ENCODE results near the gene FPGS. TPM values are rescaled to one million over a fixed set of nuclear protein-coding genes. Genes with fewer than 3 reads are reported as not detected.

FPGS gene
- total and polyA plus RNA-seq, 11 donors, result 36.8 to 55.1 (median 41.5) TPM

GRCh38 chr9:127857278-127857677, 54.6 kb downstream of the FPGS start:
- Histone ChIP-seq H3K9me3 (no peaks in the 10 kb centered on the region), H3K4me3 (no peak overlapping the region), H3K27ac (peak overlapping the region; percentile 34 to 98 (median 94)), H3K36me3 (peaks cover 0 to 7% (median 4%) of the 10 kb centered on the region in 9 donors), H3K4me1 (peaks cover 29 to 89% (median 74%) of the 10 kb centered on the region in 12 donors), H3K27me3 (no peaks in the 10 kb centered on the region)
- TF ChIP-seq POLR2A (IDR thresholded peaks at IDR 0.05) (no peak), CTCF (IDR thresholded peaks at IDR 0.05) (no peak)
- DNase-seq, result no peak
- WGBS, 4 donors, result 32 to 56% (median 51%) methylated on average over 4 of the region's 4 CpGs
- no peak for ATAC-seq
- intact Hi-C loops (cut with DNase I), result loop anchor here in 2 of 10 donors (5.0 to 10.0 kb wide), 2 partner anchors 92 to 95 kb away; no protein-coding TSS in a partner anchor

- ATAC-seq, result peak; percentile 6 to 9 (median 8)
- Histone ChIP-seq H3K36me3 (no peaks in the 10 kb centered on the region), H3K4me1 (peaks cover 33 to 92% (median 82%) of the 10 kb centered on the region in 12 donors), H3K4me3 (peak overlapping the region in 1 of 12 donors; percentile 8), H3K9me3 (no peaks in the 10 kb centered on the region), H3K27me3 (no peaks in the 10 kb centered on the region), H3K27ac (peak overlapping the region; percentile 34 to 98 (median 94))
- WGBS, 4 donors, result 4 to 23% (median 8%) methylated on average over 12 of the region's 12 CpGs
- intact Hi-C loops (cut with DNase I), result loop anchor here in 2 of 10 donors (2.0 to 10.0 kb wide), 4 partner anchors 13 to 96 kb away; no protein-coding TSS in a partner anchor
- TF ChIP-seq POLR2A (IDR thresholded peaks at IDR 0.05) (no peak), CTCF (IDR thresholded peaks at IDR 0.05) (no peak)
- DNase-seq, result peak; percentile 80 to 91 (median 87)
Observed at GRCh38 chr9:127858041-127858512, 55.4 kb downstream of the FPGS start.

GRCh38 chr9:127860260-127860659, 57.6 kb downstream of the FPGS start:
- Histone ChIP-seq H3K4me1 (peaks cover 36 to 87% (median 81%) of the 10 kb centered on the region in 12 donors), H3K27ac (peak overlapping the region; percentile 34 to 98 (median 94)), H3K4me3 (no peak overlapping the region), H3K9me3 (no peaks in the 10 kb centered on the region), H3K36me3 (no peaks in the 10 kb centered on the region), H3K27me3 (no peaks in the 10 kb centered on the region)
- intact Hi-C loops (cut with DNase I), result loop anchor here in 4 of 10 donors (5.0 kb wide), 2 partner anchors 33 to 73 kb away; partner anchors contain the start of gene CDK9 (in 1 of the 4)
- no peak for TF ChIP-seq POLR2A (IDR thresholded peaks at IDR 0.05)
- peak in 1 of 12 donors; percentile 21 for TF ChIP-seq CTCF (IDR thresholded peaks at IDR 0.05)
- DNase-seq (peak in 4 of 5 donors; percentile 73 to 85 (median 74)), ATAC-seq (peak; percentile 9 to 66 (median 54))
- WGBS, 4 donors, result 5 to 22% (median 14%) methylated on average over 8 of the region's 8 CpGs

GRCh38 chr9:127860779-127861178, 58.1 kb downstream of the FPGS start:
- H3K4me3 ChIP-seq, result no peak overlapping the region
- H3K27me3 ChIP-seq, result no peaks in the 10 kb centered on the region
- H3K27ac ChIP-seq, result peak overlapping the region; percentile 34 to 98 (median 94)
- TF ChIP-seq CTCF (IDR thresholded peaks at IDR 0.05) (no peak), POLR2A (IDR thresholded peaks at IDR 0.05) (no peak)
- WGBS, 4 donors, result 88 to 93% (median 92%) methylated on average over 11 of the region's 11 CpGs
- no peaks in the 10 kb centered on the region for H3K9me3 ChIP-seq
- peaks cover 36 to 83% (median 77%) of the 10 kb centered on the region in 12 donors for H3K4me1 ChIP-seq
- intact Hi-C loops (cut with DNase I), result loop anchor here in 4 of 10 donors (5.0 kb wide), 2 partner anchors 33 to 73 kb away; partner anchors contain the start of gene CDK9 (in 1 of the 4)
- ATAC-seq, result no peak
- DNase-seq, result peak in 1 of 5 donors; percentile 22
- H3K36me3 ChIP-seq, result no peaks in the 10 kb centered on the region
